ENCODE measurements around the gene SERTM2.
"Not testable (repeated sequence)": the region's sequence is repeated elsewhere in the genome, so short reads cannot be mapped to it uniquely, and the experiment has no call there.

SERTM2 gene

DNA sequence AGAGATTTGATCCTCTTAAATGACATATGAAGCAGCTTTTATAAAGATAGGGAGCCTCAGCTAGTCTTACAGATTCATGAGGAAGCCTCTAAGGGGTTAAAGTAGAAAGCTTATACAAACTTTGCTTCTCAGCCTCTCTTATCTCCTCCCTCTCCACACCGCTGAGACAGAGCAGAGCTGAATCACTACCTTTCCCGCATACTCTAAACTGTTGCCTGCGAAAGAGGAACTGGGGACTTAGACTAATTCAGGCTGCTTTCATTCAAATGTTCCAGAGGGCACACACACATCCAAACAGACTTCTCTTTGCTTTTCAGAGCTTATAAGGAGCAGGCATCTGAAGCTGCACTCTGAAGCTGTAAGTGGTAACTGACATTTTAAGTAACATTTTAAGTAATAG lies at the start of gene SERTM2:
SERTM2 (plus strand) TSS at position 169 of the 400 bp plus-strand sequence. CDS start 7,213 bp downstream, outside the sequence.
- DNase-seq (ENCODE audit: low read depth in 1 of 2, low spot score in 1 of 2) = no peak

DNA sequence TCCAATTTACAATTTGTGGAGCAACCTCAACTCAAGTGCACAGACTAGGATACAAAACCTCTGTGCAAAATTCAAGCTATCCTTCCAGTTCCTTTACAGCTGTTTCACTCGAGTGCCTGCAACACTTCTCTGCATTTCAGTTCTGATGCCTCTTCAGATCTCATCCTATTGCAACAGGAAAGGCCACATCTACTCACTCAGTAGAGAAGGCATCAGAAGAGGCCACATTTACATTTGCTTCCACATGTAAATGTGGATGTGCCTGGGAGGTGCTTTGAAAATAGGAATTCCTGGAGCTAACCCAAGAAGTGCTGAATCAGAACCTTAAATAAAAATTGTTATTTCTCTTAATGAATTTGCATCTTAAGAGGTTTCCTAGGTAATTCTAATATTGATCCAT lies 45.8 kb upstream of the SERTM2 start:
- no peak for DNase-seq (ENCODE audit: low read depth in 1 of 2, low spot score in 1 of 2)

DNA sequence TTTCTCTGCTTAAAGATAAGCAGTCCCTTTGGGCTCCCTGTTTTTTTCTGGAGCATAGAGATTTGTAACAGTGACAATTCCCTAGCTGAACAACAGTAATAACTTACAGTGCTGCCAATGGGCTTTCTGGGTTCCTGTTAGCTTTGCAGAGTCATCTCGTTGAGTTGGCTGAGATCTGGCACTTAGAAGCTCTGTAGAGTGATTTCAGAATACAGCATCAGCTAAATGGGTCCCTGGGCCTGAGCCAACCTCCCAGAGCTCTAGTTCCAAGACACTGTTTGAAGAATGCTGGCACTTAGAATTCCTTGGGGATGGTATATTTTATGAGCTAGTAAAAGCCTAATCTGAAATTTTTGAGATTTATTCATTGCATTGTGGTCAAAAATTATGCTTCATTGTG lies 43.5 kb upstream of the SERTM2 start:
- no peak for DNase-seq (ENCODE audit: low read depth in 1 of 2, low spot score in 1 of 2)

DNA sequence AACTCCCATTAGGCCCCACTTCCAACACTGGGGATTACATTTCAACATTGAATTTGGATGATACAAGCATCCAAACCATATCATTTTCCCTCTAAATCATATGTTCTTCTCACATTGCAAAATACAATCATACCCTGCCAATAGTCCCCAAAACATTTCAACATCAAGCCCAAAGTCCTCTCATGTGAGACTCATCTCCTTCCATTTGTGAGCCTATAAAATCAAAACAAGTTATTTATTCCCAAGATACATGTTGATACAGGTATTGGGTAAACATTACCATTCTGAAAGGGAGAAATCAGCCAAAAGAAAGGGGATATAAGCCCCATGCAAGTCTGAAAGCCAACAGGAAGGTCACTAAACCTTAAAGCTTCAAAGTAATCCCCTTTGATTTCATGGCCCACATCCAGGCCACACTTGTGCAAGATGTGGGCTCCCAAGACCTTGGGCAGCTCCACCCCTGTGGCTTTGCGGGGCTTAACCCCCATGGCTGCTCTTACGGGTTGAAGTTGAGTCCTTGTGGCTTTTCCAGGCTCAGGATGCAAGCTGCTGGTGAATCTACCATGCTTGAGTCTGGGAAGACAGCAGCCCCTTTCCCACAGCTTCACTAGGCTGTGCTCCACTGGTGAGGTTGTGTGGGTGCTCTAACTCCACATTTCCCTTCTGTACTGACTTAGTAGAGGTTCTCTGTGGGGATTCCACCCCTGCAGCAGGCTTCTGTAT lies 40.6 kb upstream of the SERTM2 start:
- no peak for DNase-seq (ENCODE audit: low read depth in 1 of 2, low spot score in 1 of 2)

DNA sequence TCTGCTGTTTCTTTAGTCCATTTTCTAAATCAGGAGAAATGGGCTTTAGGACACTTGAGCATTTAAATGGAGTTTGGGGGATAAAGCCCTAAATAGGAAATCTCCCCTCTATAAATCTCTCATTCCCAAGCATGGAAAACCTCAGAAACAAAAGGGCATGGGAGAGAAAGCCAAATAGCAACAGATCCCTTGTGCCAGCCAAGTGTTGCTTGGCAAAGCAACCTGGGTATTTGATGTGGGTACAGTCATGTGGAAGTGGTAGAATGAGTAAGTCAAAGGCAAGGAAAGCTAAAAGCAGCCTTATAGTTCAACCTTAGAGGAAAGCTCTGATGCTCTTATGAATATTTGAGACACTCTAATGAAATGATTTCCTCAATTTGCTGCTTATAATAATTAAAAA lies 29.5 kb upstream of the SERTM2 start:
- no peak for DNase-seq (ENCODE audit: low read depth in 1 of 2, low spot score in 1 of 2)

DNA sequence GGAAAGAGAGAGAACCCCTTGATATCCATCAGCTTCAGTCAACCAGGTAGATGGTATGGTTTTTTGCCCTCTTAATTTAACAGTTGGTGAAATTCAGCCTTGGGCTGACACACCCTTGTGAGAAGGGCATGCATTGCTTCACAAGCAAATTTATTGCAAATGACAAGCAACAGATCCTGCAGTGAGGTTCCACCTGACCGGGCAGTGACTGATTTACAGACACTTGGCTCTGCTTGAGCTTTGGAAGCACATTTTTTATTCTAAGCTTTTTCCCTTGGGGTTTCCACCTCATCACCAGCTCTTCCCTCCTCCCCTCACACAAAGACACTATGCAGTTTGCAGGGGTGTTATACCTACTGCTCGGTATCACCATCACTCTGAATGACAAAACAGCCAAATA lies 28.3 kb upstream of the SERTM2 start:
- DNase-seq (ENCODE audit: low read depth in 1 of 2, low spot score in 1 of 2) = no peak

DNA sequence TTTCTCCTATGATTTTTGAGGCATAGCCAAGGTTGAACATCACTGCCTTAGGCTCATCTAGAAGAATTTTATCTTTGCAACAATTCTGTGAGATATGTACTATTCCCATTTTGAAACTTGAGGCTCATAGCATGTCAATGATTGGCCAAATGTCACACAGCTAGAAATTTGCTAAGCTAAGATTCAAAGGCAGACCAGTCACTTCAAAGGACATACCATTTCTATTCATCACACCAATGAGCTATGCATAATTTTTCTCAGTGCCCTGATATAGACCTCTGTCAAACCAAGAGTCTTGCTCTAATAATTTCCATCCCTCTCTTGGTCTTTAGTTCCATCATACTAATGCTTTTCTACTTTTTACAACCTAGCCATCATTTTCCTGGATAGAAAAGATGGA lies 27.6 kb upstream of the SERTM2 start:
- no peak for DNase-seq (ENCODE audit: low read depth in 1 of 2, low spot score in 1 of 2)

DNA sequence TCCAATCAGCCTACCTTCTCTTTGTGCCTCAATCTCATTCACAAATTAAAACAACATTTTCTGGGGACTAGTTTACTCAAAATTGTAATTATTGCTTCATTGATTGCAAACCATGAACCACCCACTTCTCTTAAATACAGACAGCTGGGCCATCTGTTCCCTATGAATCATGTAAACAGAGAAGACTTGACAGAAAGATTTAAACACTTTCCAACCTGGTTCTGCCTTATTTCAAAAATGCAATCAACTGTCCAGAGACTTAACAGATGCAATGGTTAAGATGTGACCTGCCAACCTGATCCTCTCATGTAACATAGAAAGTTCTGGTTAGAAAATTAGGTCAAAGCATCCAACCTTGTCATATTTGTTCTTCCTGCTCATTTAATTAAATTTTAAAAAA lies 20.8 kb upstream of the SERTM2 start:
- no peak for DNase-seq (ENCODE audit: low read depth in 1 of 2, low spot score in 1 of 2)

DNA sequence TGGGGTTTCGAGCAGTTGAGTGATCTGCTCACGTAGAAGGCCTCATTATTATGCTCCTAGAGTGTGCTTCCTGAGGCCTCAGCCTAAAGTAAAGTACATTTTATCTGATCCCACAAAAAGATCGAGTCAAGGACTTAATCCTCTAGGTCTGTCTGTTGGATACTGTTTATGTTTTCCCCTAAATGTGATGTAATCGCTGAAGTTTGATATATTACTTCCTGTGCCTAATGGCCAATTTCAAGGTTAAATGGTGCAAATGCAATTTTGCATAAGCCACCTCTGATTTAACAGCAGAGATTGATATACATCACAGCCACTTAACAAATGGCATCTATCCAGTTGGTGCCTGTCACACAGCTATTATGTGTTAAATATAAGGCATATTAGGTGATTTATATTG lies 19.4 kb upstream of the SERTM2 start:
- DNase-seq (ENCODE audit: low read depth in 1 of 2, low spot score in 1 of 2) = no peak

DNA sequence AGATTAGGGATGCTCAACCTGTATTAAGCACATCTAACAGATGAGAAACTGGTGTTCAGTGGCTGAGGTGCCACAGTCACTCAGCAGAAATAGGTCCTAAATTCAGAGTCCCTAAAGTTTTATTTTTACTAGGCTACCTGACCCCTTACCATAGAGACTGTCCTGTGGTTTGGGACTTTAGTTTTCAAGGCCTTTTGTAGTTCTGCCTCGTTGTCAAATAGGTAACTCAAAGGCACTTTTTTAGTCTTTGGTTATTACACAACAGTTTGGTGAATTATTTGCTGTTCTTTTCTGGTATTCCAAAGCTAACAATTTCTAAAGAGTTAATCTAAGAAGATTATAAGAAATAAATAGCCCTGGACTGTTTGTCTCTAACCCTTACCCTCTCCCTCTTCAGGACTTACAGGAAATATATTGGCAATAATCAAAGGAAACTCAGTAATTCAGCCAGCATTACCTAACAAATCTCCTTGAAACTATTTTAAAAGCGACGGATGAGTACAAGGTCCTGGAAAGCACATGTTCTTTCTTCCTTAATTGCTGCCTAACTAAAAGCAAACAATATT lies 12.8 kb upstream of the SERTM2 start:
- no peak for DNase-seq (ENCODE audit: low read depth in 1 of 2, low spot score in 1 of 2)

DNA sequence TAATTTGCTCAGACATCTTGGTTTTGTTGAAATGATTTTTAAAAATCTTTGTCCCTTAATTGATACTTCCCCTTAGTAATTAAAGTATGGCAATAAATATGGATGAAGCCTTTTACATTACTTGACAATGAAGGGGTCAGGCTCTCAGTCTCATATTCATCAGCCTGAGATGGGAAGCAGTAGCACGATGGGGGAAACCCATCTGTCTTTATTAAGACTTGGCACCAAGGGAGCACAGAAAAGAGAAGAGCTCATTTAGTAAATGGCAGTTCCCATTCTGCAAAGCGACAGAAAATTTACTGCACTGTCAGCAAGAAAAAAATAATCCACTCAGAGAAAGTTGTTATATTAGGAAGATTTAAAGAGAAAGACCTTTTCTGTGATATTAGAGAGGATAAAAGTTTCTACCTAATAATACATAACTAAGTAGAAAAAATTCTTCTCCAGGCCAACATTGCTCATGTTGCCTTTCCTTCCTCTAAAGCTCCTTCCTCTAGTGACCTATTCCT lies 7.9 kb upstream of the SERTM2 start:
- no peak for DNase-seq (ENCODE audit: low read depth in 1 of 2, low spot score in 1 of 2)

DNA sequence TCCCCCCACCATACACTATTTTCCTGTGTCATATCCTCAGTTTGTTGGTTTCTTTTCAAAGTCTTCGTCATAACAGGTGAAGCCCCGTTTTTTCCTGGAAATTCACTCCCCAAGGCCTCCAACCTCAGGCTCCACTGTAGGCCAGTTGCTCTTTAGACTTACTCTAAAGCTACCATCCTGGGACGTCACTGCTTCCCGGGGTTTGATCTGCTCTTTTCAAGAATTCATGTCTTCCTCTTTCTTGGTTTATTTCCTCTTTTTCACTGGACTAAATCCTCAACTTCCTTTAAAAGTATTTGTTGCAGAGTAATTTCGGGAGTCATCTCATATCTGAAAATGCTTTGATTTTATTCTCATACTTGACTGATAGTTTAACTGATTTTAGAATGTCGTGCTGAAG lies 6.5 kb upstream of the SERTM2 start:
- DNase-seq (ENCODE audit: low read depth in 1 of 2, low spot score in 1 of 2) = no peak

DNA sequence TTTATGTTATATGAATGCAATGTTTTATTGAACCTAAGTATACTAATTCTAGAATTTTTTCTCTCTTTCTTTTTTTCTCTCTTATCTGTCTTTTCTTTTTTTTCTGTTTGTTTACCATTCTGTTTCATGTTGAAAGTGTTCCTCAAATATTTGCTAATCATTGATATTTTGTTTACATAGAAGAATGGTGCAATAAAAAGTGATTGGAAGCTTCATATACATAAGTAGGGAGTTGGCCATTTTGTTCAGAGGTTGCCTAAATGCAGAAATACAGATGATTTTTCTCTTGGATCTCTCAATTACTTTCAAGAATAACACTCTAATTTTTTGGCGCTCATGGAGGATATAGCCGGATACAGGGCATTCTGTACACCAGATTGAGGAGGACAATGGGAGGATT lies 5.7 kb upstream of the SERTM2 start:
- DNase-seq (ENCODE audit: low read depth in 1 of 2, low spot score in 1 of 2) = no peak

DNA sequence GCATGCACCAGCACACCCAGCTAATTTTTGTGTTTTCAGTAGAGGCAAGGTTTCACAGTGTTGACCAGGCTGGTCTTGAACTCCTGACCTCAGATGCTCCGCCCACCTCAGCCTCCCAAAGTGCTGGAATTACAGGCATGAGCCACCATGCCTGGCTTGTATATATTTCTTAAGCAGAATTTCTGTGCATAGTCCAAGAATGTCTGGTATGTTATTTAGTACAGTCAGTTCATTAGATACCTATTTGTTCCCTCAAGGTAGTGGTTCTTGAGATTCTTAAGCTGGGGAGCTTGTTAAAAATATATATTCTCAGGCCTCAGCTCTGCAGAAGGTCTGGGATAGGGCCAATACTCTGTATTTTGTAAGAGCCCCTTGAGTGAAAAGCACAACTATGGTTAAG lies 4.6 kb upstream of the SERTM2 start:
- no peak for DNase-seq (ENCODE audit: low read depth in 1 of 2, low spot score in 1 of 2)

DNA sequence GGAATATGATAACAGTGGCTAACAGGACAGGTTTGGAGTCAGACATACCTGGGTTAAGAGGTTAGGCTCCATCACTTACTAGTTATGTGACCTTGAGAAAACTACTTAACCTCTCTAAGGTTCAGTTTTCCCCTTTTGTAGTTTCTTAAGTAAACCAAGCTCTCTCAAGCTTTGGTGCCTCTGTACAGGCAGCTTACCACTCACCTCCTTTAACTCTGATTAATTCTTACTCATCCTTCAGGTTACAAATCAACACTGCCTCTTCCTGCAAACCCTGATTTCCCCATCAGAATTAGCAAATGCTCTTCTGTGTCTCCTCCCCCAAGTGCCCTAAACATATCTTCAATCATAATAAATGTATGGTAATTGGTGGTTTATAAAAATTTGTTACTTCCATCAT lies 3.5 kb upstream of the SERTM2 start:
- no peak for DNase-seq (ENCODE audit: low read depth in 1 of 2, low spot score in 1 of 2)

DNA sequence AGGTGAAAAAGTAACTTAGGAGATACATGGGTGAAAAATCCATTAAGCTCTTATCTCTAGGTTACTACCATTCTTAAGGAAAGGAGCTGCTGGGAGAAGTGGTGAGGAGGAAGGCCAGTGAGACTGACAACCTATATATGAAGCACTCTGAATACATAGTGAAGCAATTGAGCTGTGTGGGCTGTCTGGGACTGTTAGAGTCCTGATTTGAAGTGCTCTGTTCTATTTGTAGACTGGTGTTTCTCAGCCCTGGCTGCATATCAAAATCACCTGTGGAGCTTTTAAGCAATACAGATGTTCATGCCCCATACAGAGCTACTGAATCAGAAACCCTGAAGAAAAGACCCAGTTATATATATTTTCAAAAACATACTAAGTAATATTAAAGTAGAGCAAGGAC lies 3.9 kb downstream of the SERTM2 start:
- DNase-seq (ENCODE audit: low read depth in 1 of 2, low spot score in 1 of 2) = no peak

DNA sequence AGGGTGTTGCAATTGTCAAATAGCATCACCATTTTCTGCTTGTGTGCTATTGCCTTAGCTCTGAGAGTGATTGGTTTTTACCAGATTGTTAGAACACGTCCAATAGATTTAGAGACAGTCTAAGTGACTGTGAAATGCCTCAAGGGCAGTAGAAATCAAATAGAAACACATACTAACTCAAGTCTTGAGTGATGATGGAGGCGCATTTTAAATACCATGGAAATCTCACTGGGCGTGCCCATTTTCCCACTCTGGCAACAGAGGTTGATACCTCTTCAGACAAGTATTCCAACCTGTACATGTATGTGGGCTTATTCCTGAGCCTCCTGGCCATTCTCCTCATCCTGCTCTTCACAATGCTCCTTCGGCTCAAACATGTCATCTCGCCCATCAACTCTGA lies 7.2 kb downstream of the SERTM2 start:
- DNase-seq (ENCODE audit: low read depth in 1 of 2, low spot score in 1 of 2) = no peak

DNA sequence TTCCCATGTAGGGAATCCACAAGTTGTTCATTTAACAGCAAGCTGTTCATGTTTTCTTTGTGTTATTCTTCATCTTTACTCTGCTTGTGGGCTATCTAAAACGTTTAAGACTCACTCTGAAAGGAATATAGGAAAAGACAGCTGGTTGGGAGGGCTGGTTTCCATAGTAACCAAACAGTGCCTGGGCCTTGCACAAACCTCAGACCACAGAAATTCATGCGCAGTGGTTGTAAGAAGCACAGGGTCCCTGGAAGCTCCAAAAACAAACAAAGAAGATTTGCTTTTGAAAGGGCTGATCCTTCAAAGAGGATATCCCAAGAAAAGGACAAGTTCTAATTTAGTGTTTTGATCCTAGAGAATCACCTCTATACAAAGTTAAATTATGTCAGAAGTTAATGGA lies 7.8 kb downstream of the SERTM2 start:
- DNase-seq (ENCODE audit: low read depth in 1 of 2, low spot score in 1 of 2) = no peak

DNA sequence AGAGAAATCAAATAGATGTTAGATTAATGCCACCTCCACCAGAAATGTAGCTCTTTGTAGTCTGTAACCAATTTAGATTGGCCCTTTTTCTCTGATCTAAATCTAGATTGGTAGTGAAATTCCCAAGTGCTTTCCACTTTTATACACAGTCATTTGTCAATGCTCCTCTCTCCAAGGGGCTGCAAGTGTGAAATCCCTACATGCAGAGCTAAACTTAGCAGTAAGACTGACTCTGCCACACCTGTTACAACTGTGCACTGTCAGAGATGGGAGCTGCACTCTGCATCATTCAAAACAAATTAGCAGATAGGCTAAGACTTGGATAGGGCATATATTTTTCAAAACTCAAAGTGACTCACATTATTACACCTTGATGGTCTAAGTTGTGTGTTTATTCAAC lies 9.1 kb downstream of the SERTM2 start:
- DNase-seq (ENCODE audit: low read depth in 1 of 2, low spot score in 1 of 2) = no peak

DNA sequence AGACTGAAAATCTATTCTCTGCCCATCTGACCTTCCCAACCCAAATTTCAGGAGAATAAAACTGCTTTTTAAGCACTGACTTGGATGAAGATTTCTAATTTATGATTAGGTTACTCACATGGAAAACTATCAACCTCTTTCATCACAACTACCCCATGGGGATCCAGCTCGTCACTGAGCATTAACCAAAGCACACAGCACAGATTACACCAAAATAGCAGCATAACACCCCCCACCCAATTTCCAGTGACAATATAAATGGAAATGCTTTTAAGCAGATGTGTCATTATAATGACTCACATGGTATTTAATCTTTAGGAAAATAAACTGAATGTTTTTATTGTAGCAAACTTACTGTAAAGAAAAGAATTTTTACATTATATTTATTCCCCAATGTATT lies 9.7 kb downstream of the SERTM2 start:
- no peak for DNase-seq (ENCODE audit: low read depth in 1 of 2, low spot score in 1 of 2)

DNA sequence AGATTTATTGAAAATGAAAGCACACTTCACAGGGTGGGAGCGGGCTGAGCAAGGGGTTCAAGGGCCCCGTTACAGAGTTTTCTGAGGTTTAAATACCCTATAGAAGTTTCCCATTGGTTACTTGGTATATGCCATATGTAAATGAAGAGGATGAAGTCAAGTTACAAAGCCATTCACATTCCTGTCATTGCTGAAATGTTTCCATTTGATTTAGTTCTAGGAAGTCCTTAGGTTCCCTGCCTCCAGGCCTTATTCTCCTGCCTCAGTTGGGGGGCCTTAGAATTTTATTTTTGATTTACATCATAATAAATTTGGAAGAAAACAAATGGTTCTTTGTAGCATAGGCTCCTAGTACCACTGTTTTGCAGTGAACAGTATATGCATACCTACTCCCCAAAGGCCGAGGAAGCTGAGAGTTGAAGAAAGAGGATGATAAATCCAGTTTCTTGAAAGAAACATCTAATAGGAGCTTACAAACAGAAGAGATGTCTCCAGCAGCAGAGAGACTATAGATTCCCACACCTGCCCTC lies 31.8 kb downstream of the SERTM2 start:
- no peak for DNase-seq (ENCODE audit: low read depth in 1 of 2, low spot score in 1 of 2)

DNA sequence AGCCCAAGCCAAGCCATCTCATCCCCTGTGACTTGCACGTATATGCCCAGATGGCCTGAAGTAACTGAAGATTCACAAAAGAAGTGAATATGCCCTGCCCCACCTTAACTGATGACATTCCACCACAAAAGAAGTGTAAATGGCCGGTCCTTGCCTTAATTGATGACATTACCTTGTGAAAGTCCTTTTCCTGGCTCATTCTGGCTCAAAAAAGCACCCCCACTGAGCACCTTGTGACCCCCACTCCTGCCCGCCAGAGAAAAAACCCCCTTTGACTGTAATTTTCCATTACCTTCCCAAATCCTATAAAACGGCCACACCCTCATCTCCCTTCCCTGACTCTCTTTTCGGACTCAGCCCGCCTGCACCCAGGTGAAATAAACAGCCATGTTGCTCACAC lies 37.8 kb downstream of the SERTM2 start:
- not testable (repeated sequence) for DNase-seq (ENCODE audit: low read depth in 1 of 2, low spot score in 1 of 2)
